Loucy (cell line): ENCODE measurements around the gene SLC35F1.

ENCODE experiments used
- H2AFZ ChIP-seq: fragments of 200-600 bp; sonication (generic); 2 replicates; pipeline ENCODE4 v1.6.0; 2016; ENCODE audit warnings: antibody characterized with exemption, mild to moderate bottlenecking, low read length, moderate library complexity
- H3F3A ChIP-seq: fragments of 200-600 bp; 2 replicates; pipeline ENCODE4 v1.6.0; 2016; ENCODE audit warnings: antibody characterized with exemption, low read depth, mild to moderate bottlenecking
- H3K27me3 ChIP-seq: fragments of 200-600 bp; sonication (generic); 2 replicates; pipeline ENCODE4 v1.6.1; 2014; ENCODE audit warnings: low read length, mild to moderate bottlenecking; ENCODE audit not compliant: insufficient read depth, poor library complexity, severe bottlenecking
- H3K36me3 ChIP-seq: fragments of 200-600 bp; sonication (generic); 2 replicates; pipeline ENCODE4 v1.6.1; 2016; ENCODE audit warnings: low read length; ENCODE audit not compliant: insufficient read depth
- H3K4me1 ChIP-seq: fragments of 200-600 bp; sonication (generic); 2 replicates; pipeline ENCODE4 v1.5.1; 2014; ENCODE audit warnings: low read length, mild to moderate bottlenecking; ENCODE audit not compliant: insufficient read depth, poor library complexity, severe bottlenecking
- H3K4me2 ChIP-seq: fragments of 200-600 bp; sonication (generic); 2 replicates; pipeline ENCODE4 v1.6.0; 2014; ENCODE audit warnings: antibody characterized with exemption, low read length, low read depth, mild to moderate bottlenecking; ENCODE audit not compliant: poor library complexity, severe bottlenecking
- H3K4me3 ChIP-seq: fragments of 200-600 bp; sonication (generic); 2 replicates; pipeline ENCODE4 v1.5.1; 2014; ENCODE audit warnings: low read length, mild to moderate bottlenecking, mixed read lengths; ENCODE audit not compliant: poor library complexity, severe bottlenecking
- H3K79me2 ChIP-seq: fragments of 200-600 bp; sonication (generic); 2 replicates; pipeline ENCODE4 v1.6.1; 2014; ENCODE audit warnings: low read length; ENCODE audit not compliant: insufficient read depth
- H3K9ac ChIP-seq: fragments of 200-600 bp; sonication (generic); 2 replicates; pipeline ENCODE4 v1.6.0; 2014; ENCODE audit warnings: mild to moderate bottlenecking, low read depth, low read length, moderate library complexity; ENCODE audit not compliant: poor library complexity, severe bottlenecking
- H3K9me2 ChIP-seq: fragments of 200-600 bp; sonication (generic); replicated peaks from 2 replicates; pipeline ENCODE4 v1.6.1; 2016; ENCODE audit warnings: low read depth, low read length, mixed read lengths
- H3K9me3 ChIP-seq: fragments of 200-600 bp; sonication (generic); 2 replicates; pipeline ENCODE4 v1.6.1; 2014; ENCODE audit warnings: mild to moderate bottlenecking, antibody characterized with exemption, low read length, low read depth; ENCODE audit not compliant: insufficient read depth
- H4K20me1 ChIP-seq: fragments of 200-600 bp; sonication (generic); 2 replicates; pipeline ENCODE4 v1.6.0; 2014; ENCODE audit warnings: antibody characterized with exemption, low read length, mild to moderate bottlenecking; ENCODE audit not compliant: insufficient read depth, poor library complexity, severe bottlenecking
- CTCF ChIP-seq: fragments of 200-600 bp; sonication (generic); conservative IDR thresholded peaks from 2 replicates; pipeline ENCODE4 v1.5.1; 2014; ENCODE audit warnings: mild to moderate bottlenecking, antibody characterized with exemption, low read length
- EZH2phosphoT487 ChIP-seq: fragments of 200-600 bp; IDR thresholded peaks from 2 replicates; pipeline ENCODE4 v1.6.1; 2018; ENCODE audit warnings: antibody characterized with exemption, mild to moderate bottlenecking, moderate library complexity, borderline replicate concordance

Gene SLC35F1

DNA sequence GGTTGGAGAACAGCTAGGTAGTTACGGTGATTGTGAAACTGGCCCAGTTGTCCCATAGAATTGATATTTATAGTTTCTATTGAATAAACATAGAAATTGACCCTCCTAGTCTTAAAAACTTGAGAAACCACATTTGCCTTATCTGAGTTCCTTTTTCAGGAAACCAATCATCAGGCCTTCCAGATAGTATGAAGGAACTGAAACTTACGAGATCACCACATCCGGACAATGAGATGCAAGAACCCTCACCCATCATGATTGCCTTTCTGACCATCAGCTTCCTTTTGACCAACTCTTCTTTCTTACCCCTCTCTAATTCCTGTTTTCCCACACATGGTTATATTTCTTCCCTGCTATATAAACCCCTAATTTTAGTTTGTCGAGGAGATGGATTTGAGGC lies 21.8 kb downstream of the SLC35F1 start:
- no peak for TF ChIP-seq EZH2phosphoT487
- no peak for TF ChIP-seq CTCF
- no peaks in the 10 kb centered on the region for H3K36me3 ChIP-seq
- H4K20me1 ChIP-seq, result no peaks in the 10 kb centered on the region
- H3K27me3 ChIP-seq, result no peaks in the 10 kb centered on the region
- no peaks in the 10 kb centered on the region for H3F3A ChIP-seq
- no peaks in the 10 kb centered on the region for H3K4me1 ChIP-seq
- no peak overlapping the region for H2AFZ ChIP-seq
- no peaks in the 10 kb centered on the region for H3K79me2 ChIP-seq
- H3K4me3 ChIP-seq, result no peak overlapping the region
- H3K9me3 ChIP-seq, result no peaks in the 10 kb centered on the region
- no peak overlapping the region for H3K9ac ChIP-seq
- no peaks in the 10 kb centered on the region for H3K9me2 ChIP-seq
- H3K4me2 ChIP-seq, result no peak overlapping the region

- no peaks in the 10 kb centered on the region for H3K9me3 ChIP-seq
- TF ChIP-seq CTCF (no peak), EZH2phosphoT487 (no peak)
- no peak overlapping the region for H2AFZ ChIP-seq
- no peaks in the 10 kb centered on the region for H4K20me1 ChIP-seq
- no peaks in the 10 kb centered on the region for H3K79me2 ChIP-seq
- no peak overlapping the region for H3K4me3 ChIP-seq
- no peaks in the 10 kb centered on the region for H3F3A ChIP-seq
- no peak overlapping the region for H3K4me2 ChIP-seq
- H3K9ac ChIP-seq, result no peak overlapping the region
- no peaks in the 10 kb centered on the region for H3K9me2 ChIP-seq
- no peaks in the 10 kb centered on the region for H3K27me3 ChIP-seq
- no peaks in the 10 kb centered on the region for H3K4me1 ChIP-seq
- H3K36me3 ChIP-seq, result no peaks in the 10 kb centered on the region
Measured at GRCh38 chr6:117929501-117929900, 22.4 kb downstream of the SLC35F1 start.

DNA sequence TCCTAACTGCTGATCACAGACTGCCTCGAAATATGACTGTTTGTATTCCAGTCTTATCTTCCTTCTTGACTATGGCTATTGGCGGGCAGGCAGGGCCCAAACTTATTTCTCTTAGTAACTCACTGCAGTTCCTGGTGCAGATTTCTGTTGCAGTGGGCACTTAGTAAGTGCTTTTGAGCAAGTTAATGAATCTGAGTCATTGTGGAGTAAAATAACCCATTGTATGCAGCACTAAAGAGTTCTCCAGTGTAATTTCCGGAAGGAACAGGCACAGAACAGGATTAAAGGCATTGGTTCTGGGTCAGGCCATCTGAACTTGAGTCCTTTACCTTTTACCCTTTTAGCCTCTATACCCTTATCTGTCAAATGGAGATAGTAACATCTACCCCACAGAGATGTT lies 23.6 kb downstream of the SLC35F1 start:
- H3K4me1 ChIP-seq, result no peaks in the 10 kb centered on the region
- H3K27me3 ChIP-seq, result no peaks in the 10 kb centered on the region
- H4K20me1 ChIP-seq, result no peaks in the 10 kb centered on the region
- TF ChIP-seq EZH2phosphoT487 (no peak), CTCF (no peak)
- H3K4me3 ChIP-seq, result no peak overlapping the region
- H3K9me2 ChIP-seq, result no peaks in the 10 kb centered on the region
- no peaks in the 10 kb centered on the region for H3F3A ChIP-seq
- no peak overlapping the region for H3K4me2 ChIP-seq
- no peaks in the 10 kb centered on the region for H3K9me3 ChIP-seq
- no peaks in the 10 kb centered on the region for H3K79me2 ChIP-seq
- no peak overlapping the region for H2AFZ ChIP-seq
- H3K36me3 ChIP-seq, result no peaks in the 10 kb centered on the region
- H3K9ac ChIP-seq, result no peak overlapping the region
